ENCODE measurements around the gene TEX101. TPM values are rescaled to one million over a fixed set of nuclear protein-coding genes. Genes with fewer than 3 reads are reported as not detected.

The TEX101 gene
- total RNA-seq, 4 donors from 2014 or later = not detected

- TF ChIP-seq CTCF (IDR thresholded peaks at IDR 0.05 in 4 of 5, conservative IDR thresholded peaks at IDR 0.05 in 1 of 5) (no peak), POLR2A (IDR thresholded peaks at IDR 0.05) (no peak)
- no peaks in the 10 kb centered on the region for H3K27me3 ChIP-seq
- ATAC-seq = no peak
- in situ Hi-C loops (cut with MboI; ENCODE audit: low sequenced_read_pairs in 4 of 4) = no loop called here
- H3K9me3 ChIP-seq = no peaks in the 10 kb centered on the region
- H3K4me3 ChIP-seq = no peak overlapping the region
- no peak for DNase-seq
- H3K27ac ChIP-seq = no peak overlapping the region
- intact Hi-C loops (cut with DNase I; ENCODE audit: low total_unique reads) = no loop called here
- no peaks in the 10 kb centered on the region for H3K36me3 ChIP-seq
- H3K4me1 ChIP-seq = no peaks in the 10 kb centered on the region
Measured at GRCh38 chr19:43454031-43454430, 39.3 kb downstream of the TEX101 start.

GRCh38 chr19:43455321-43456113 is 40.8 kb downstream of the TEX101 start:
- intact Hi-C loops (cut with DNase I; ENCODE audit: low total_unique reads) = no loop called here

GRCh38 chr19:43457809-43458208 is 43.1 kb downstream of the TEX101 start:
- peaks cover 0 to 3% (median 0%) of the 10 kb centered on the region in 3 donors for H3K27me3 ChIP-seq
- H3K36me3 ChIP-seq = no peaks in the 10 kb centered on the region
- ATAC-seq = no peak
- intact Hi-C loops (cut with DNase I; ENCODE audit: low total_unique reads) = no loop called here
- H3K4me1 ChIP-seq = no peaks in the 10 kb centered on the region
- in situ Hi-C loops (cut with MboI; ENCODE audit: low sequenced_read_pairs in 4 of 4) = no loop called here
- no peak for TF ChIP-seq CTCF (IDR thresholded peaks at IDR 0.05 in 4 of 5, conservative IDR thresholded peaks at IDR 0.05 in 1 of 5)
- no peak for TF ChIP-seq POLR2A (IDR thresholded peaks at IDR 0.05)
- no peak overlapping the region for H3K4me3 ChIP-seq
- no peak for DNase-seq
- H3K27ac ChIP-seq = no peak overlapping the region
- H3K9me3 ChIP-seq = no peaks in the 10 kb centered on the region

More at GRCh38 chr19:43455321-43456113, 40.8 kb downstream of the TEX101 start:
- DNase-seq (no peak), ATAC-seq (no peak)
- Histone ChIP-seq H3K27me3 (no peaks in the 10 kb centered on the region), H3K27ac (no peak overlapping the region), H3K9me3 (no peaks in the 10 kb centered on the region), H3K4me3 (no peak overlapping the region), H3K4me1 (no peaks in the 10 kb centered on the region), H3K36me3 (no peaks in the 10 kb centered on the region)
- in situ Hi-C loops (cut with MboI; ENCODE audit: low sequenced_read_pairs in 4 of 4) = no loop called here
- TF ChIP-seq CTCF (IDR thresholded peaks at IDR 0.05 in 4 of 5, conservative IDR thresholded peaks at IDR 0.05 in 1 of 5) (no peak), POLR2A (IDR thresholded peaks at IDR 0.05) (no peak)

- no peak for TF ChIP-seq CTCF (IDR thresholded peaks at IDR 0.05 in 4 of 5, conservative IDR thresholded peaks at IDR 0.05 in 1 of 5)
- TF ChIP-seq POLR2A (IDR thresholded peaks at IDR 0.05) = no peak
- no peak overlapping the region for H3K4me3 ChIP-seq
- in situ Hi-C loops (cut with MboI; ENCODE audit: low sequenced_read_pairs in 4 of 4) = no loop called here
- ATAC-seq = no peak
- peaks cover 4 to 20% (median 15%) of the 10 kb centered on the region in 3 donors for H3K27me3 ChIP-seq
- no peaks in the 10 kb centered on the region for H3K9me3 ChIP-seq
- H3K36me3 ChIP-seq = no peaks in the 10 kb centered on the region
- no peak for DNase-seq
- H3K27ac ChIP-seq = no peak overlapping the region
- intact Hi-C loops (cut with DNase I; ENCODE audit: low total_unique reads) = no loop called here
- no peaks in the 10 kb centered on the region for H3K4me1 ChIP-seq
Measured at GRCh38 chr19:43460362-43461016, 45.8 kb downstream of the TEX101 start.

Data from gastrocnemius medialis (tissue), 4 donors.